Measurements from ENCODE around the gene EIF3J.
"Not testable (repeated sequence)": the region's sequence is repeated elsewhere in the genome, so short reads cannot be mapped to it uniquely, and the experiment has no call there.

The EIF3J gene, protein sequence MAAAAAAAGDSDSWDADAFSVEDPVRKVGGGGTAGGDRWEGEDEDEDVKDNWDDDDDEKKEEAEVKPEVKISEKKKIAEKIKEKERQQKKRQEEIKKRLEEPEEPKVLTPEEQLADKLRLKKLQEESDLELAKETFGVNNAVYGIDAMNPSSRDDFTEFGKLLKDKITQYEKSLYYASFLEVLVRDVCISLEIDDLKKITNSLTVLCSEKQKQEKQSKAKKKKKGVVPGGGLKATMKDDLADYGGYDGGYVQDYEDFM

DNA sequence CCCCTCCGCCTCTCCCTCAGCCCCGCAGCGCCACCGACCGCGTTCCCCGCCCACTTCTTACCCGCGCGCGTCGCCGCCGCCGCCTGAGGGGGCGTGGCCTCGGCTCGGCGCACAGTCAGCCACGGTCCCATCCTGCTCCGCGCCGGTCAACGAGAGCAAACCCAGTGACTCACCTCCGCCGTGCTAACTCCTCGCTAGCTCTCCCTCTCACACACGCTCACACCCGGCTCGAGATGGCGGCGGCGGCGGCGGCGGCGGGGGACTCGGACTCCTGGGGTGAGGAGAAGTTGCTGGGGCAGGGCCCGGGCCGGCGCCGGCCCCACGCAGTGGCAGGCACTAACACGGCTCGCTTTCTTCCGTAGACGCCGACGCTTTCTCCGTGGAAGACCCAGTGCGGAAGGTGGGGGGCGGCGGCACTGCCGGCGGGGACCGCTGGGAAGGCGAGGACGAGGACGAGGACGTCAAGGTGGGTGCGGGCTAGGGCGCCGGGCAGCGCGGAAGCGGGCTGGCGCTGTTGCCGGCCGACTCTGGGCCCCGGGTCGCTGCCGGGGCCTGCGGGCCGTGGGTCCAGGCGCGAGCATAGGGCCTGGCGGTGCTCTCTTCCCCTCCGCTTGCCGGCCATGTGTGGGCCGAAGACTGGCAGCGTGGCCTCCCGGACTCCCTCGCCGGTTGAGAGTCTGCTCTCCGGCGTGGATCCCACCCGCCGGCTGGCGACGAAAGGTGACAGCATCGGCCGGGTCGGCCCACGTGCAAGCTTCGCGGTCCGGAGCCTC, at the start of gene EIF3J:
Gene EIF3J, plus strand, starts transcription at position 186 of the 773 bp plus-strand sequence. Its CDS starts 48 bp downstream, at position 234.
- peak; percentile 97 for DNase-seq

DNA sequence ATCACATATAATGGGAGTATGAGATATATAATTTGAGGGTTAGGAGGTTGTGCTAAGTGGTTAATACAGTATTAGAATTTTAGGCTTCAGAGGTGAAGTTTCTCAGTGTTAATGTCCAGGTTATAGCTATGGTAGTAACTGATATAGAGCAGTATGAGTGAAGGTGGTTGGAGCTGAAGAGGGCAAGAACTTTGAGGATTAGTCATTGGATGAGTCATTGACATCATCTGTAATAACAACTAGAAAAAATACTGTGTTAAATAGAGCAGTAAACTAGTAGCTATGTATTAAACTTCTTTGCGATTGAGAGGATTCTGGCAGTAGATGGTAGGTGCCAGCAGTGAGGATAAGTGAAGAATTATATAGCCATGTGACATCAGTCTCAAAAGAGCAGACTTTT, 47.5 kb upstream of the EIF3J start:
- no peak for DNase-seq

DNA sequence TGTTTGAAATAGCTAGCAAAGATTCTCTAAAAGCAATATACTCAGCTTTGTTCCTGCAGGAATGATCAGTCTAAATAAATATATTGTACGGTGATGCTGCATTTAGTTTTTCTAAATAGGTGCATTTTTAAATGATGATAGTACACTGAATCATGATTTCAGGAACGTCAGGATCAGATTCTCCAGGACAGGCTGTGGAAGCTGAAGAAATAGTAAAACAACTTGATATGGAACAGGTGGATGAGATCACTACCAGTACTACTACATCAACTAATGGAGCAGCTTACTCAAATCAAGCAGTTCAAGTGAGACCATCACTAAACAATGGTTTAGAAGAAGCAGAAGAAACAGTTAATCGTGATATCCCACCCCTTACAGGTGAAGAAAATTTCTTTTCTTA, 46.3 kb upstream of the EIF3J start:
- DNase-seq = no peak

DNA sequence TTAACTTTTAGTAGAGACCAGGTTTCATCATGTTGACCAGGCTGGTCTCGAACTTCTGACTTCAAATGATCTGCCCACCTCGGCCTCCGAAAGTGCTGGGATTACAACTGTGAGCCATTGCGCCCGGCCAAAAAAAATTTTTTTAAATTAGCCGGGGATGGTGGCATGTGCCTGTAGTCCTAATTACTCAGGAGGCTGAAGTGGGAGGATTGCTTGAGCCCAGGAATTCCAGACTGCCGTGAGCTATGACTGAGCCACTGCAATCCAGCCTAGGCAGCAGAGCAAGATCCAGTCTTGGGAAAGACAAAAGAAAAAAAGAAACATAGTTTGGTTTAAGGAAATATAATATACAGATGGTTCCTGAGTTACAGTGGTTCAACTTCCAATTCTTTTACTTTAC, 44.9 kb upstream of the EIF3J start:
- no peak for DNase-seq

DNA sequence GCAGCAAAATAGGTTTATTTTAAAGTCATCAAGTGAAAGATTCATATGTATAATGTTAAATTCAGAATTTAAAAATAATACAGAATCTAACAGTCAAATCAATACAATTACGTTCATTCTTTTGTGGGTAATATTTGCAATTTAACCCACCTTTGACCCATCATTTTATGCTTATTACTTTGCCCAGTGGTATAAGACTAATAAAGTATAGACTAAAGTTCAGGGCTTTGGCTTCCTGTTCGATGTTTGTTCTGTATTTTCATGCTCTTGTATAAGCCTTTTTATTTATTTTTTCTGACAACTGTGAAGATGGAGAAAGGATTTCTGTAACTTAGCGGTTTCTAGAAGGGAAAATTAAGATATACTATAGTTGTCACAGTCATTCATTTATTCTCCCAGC, 44.3 kb upstream of the EIF3J start:
- no peak for DNase-seq

DNA sequence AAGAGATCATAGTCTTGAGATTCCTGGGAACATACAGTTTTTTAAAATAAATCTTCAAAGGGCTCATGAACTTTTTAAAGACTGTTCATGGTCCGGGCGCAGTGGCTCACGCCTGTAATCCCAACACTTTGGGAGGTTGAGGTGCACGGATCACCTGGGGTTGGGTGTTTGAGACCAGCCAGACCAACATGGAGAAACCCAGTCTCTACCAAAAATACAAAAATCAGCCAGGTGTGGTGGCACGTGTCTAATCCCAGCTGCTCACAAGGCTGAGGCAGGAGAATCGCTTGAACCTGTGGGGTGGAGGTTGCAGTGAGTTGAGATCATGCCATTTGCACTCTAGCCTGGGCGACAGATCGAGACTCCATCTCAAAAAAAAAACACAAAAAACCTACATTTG, 41.4 kb upstream of the EIF3J start:
- no peak for DNase-seq

DNA sequence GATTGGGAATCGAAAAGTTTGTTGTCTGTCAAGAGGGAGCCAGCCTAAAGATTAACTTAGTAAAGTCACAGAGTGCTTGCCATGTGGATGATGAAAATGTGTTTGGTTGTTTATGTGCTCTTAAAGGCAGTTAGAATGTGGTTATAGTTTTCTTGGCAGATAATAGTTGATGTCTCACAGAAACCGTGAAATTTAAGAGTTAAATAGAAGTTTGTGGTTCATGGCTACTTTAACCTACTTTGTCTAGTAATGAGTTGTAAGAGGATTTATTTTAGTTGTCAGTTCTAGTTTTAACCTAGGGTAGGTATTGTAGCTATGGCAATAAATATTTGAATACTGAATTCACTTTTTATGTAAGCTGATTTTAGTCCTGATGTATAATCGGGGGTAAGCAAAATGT, 36.4 kb upstream of the EIF3J start:
- DNase-seq = no peak

DNA sequence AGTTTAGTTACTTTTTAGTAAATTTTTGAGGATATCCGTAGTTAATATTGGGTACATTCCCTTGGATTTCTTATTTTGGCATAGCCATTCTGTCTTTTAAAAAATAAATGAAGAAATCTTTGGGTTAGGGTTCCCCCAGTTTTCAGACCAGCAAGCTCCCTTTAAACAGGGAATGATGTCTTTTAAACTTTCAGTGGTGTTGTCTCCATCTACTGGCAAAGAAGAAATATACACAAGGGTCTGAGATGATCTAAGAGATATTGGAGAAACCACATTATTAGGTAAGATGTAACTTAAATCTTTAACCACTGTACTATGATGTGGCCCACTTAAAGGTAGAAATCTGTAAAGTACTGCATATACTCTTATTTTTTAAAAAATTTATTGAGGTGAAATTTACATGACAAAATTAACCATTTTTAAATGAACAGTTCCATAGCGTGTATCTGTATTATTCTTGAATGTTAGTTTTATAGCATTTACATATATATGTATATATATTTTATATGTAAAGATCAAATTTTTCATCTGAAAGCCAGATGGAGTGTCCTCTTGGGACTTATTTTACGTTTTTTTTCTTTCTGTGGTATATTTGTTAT, 35.1 kb upstream of the EIF3J start:
- no peak for DNase-seq

DNA sequence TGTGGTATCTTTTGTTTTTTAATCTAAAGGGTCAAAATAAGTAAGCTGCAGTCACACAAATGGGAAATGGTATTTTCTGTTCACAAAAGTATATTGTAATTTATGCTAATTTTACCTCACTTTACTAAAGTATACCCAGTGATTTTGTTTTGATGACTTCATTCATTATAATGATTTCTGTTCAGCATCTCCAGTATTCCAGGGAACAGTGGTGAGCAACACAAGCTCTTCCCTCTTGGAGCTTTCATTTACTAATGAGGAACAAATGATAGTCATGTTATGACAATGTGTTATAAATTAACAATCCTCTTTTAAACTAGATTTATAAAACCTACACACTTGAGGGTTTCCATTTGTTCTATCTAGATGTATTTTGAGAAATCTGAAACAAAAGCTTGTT, 20.5 kb upstream of the EIF3J start:
- DNase-seq = no peak

DNA sequence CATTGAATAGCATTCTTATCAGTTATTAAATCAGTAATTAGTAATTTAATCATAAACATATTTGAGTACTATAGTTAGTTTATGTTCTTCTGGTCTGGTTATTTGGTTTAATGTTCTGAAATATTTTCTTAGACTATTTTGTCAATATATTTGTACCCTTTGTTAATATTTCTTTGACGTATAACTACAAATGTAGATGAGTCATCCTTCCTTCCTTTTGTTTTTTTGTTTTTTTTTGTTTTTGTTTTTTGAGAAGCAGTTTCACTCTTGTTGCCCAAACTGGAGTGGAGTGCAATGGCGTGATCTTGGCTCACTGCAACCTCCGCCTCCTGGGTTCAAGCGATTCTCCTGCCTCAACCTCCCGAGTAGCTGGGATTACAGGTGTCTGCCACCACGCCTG, 17.4 kb upstream of the EIF3J start:
- DNase-seq = no peak

DNA sequence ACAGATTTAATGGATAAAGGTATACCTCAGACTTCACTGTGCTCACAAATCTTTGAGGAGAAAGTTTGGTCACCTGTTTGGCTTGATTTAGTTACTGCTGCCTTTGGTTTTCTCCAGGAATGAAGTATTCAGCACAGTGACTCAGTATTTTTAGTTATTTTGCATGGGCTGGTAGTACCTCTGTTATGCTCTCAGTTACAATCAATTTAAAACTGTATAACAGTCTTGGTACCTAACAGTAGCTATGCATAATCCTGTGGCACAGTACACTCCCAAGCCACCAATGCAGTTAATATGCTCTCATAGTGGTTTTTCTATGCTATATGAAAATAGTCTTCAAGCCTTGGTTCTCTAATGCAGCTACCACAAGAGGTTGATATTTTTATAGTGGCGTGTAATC, 11.9 kb upstream of the EIF3J start:
- DNase-seq = no peak

DNA sequence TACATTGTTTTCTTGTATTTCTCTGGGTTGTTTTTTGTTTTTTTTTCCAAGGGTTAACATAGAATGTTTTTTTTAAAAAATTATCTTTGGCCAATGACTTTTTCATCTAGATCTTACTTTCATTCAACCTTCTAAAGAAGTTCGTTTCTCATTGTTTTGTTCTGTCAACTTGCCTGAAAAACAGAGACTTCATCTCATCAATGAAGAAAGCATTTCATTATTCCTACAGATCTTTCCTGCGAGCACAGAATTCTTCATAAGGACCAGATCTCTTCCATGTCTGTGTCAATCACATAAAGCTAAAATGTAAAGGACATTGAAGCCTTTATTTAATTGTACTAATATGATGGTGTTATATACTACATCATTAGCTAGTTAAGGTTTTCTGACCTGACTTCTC, 9.7 kb upstream of the EIF3J start:
- DNase-seq = no peak

DNA sequence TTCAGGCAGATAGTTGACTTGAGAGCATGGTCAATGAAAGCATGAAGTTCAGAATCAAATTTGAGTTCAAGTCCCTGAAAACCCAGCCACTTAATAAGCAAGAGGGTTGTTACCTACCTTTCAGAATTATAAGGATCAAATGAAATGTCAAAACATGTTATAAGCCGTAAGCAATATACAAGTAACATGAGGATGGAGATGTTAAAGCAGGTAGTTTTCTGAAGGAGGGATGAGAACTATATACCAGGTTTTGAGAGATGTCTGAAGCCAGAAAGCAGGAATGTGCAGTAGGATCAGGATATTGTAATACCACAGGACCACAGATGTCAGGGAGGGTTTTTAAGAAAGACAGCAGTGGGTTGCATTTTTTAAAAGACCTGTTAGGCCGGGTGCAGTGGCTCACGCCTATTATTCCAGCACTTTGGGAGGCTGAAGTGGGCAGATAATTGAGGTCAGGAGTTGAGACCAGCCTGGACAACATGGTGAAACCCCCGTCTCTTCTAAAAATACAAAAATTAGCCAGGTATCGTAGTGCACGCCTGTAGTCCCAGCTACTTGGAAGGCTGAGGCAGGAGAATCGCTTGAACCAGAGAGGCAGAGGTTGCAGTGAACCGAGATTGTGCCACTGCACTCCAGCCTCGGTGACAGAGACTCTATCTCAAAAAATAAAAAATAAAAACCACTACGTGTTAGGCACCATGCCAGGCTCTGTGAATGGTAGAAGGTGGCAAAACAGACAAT, 6.9 kb upstream of the EIF3J start:
- no peak for DNase-seq

DNA sequence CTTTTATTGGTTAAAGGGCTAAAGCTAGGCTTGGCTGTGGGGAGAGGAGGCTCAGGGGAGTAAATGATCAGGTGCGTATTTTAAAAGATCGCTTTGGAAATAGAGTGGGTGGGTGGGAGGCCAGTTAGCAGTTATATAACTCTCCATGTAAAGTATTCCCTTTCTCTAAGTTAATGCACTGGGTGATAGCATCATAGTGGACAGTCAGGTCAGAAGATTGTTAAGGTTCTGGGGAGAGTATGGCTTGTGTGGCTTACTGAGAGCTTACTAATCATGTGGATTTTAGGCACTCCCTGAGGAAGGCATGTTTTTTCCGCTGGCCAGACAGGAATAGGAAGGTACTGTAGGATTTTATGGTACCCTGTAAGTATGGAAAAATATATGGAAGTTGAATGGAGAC, 6.3 kb upstream of the EIF3J start:
- no peak for DNase-seq

DNA sequence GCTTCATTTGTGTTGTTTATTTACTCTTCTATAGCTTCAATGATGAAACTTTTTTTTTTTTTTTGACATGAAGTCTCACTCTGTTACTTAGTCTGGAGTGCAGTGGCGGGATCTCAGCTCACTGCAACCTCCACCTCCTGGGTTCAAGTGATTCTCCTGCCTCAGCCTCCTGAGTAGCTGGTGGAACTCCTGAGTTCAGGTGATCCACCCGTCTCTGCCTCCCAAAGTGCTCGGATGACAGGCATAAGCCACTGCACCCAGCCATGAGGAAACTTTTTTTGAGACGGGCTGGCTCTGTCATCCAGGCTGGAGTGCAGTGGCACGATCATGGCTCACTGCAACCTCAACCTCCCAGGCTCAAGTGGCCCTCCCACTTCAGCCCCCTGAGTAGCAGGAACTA, 4.7 kb upstream of the EIF3J start:
- not testable (repeated sequence) for DNase-seq

DNA sequence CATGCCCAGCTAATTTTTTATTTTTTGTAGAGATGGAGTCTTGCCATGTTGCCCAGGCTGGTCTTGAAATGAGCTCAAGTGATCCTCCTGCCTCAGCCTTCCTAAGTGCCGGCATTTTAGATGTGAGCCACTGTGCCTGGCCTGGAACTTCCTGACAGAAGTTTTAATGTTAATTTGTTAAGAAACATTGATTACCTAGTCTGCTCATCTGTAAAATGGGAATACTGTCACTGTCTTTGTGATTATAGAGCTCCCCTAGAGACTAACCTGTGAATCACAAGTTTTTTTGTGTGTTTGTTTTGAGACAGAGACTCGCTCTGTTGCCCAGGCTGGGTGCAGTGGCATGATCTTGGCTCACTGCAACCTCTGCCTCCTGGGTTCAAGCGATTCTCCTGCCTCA, 4.3 kb upstream of the EIF3J start:
- no peak for DNase-seq

DNA sequence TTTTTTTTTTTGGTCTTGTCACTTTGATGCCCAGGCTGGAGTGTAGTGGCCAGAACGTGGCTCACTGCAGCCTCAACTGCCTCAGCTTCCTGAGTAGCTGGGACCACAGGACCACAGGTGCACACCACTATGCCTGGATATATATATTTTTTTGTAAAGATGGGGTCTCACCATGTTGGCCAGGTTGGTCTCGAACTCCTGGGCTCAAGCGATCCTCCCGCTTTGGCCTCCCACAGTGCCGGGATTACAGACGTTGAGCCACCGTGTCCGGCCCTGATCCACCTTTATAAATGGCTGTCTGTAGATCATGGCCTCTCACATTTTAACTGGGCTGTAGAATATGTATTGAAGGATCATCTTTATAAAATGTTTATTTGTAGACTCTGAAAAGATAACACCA, 1.9 kb upstream of the EIF3J start:
- DNase-seq = no peak

DNA sequence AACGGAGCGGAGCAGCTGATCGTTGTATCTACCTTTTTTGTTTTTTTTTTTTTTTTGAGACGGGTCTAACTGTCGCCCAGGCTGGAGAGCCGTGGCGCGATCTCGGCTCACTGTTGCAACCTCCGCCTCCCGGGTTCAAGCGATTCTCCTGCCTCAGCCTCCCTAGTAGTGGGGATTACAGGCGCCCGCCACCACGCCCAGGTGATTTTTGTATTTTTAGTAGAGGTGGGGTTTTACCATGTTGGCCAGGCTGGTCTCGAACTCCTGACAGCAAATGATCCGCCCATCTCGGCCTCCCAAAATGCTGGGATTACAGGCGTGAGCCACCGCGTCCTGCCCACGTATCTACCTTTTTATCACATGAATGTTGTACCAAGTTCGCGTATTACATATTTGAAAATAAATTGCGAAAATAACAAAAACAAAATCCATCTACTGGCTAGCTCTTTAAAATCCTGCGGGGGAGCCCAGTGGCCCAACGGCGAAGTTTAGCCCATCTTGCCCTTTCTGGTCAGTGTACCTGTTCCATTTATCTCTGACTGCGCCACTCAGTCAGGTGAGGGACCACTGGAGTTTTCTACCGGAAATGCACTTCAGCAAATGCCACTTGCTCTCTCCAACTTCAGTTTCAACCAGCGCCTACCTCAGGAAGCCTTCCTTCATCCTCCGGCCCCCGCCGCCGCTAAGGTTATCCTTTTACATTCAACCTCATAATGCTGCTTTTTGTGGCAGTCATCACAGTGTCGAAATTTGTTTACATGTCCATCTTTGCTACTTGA, 1.2 kb upstream of the EIF3J start:
- peak; percentile 65 for DNase-seq

DNA sequence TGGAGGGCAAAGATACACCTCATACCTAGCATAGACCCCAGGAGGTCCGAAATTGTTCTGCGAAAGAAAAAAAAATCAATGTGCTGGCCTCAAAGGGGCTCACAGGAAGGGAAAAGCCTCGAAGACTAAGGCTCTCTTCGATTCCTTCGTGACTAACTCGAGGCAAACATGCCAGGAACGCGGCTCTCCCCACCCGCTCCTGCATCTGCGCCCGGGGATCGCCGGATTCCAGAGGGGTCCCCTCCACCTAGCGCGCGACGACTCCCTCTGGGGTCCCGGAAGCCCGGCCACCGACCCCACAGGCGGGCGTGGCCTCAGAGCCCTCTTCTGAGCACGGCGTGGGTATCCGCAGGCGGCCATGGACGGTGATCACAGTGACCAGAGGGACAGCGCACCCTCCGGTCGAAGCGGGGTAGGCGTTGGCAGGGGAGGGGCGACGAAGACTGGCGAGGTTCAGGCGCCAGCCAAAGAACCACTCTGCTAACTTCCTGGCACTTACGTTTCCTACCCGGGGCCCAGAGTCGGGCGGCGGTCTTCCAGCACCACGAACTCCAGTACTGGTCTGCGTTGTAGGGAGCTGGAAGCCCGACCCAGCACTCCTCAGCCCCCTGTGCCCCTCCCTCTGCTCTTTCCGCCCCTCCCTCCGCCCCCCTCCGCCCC, 515 bp upstream of the EIF3J start:
- no peak for DNase-seq

DNA sequence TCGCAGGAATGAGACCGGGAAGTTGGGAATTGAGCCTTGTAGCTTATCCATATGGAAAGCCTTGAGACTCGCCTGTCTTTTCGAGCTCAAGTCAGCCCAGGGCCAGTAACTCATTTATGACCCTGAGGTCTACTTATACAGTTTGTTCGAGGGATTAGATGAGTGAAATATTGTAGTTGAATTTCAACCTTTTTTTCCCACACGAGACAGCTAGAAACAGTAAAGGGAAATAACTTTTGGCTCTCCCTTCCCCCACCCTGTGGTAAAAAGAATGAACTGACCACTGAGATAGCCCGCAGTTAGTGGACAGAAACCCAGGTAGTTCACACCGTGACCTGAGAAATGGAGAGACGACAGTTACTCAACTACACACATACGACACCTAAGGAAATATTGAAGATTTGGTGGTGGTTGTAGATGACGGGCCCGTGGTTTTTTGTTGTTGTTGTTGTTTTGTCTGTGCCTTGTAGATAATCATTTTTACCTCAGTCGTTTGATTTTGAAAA, 841 bp downstream of the EIF3J start:
- DNase-seq = no peak

DNA sequence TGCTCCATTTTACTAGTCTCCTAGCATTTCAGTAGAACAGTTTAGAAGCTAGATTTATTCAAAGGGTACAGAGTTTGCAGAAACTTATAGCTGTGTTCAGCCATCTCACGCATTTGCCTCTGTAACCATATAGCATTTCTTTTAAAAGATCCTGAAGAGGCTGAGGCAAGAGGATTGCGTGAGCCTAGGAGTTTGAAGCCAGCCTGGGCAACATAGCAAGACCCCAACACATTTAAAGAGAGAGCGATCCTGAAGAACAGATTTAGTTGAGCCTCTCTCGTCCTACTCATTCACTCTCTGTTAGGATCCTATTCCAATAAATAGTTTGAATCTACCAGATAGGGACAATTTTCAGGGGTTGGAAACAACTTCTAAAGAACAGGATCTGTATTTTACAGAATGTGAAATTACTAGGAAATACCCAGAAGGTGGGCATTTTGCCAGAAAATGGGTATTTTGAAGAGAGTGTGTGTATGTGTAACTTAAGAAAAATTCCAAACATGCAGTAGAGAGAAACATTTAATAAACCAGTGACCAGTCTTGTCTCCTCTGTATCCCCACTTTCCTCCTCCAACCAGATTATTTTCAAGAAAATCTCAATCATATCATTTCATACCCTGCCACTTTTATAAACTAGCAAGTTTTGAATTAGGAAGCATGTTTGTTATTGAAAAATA, 4.5 kb downstream of the EIF3J start:
- no peak for DNase-seq

Data from right forelimb (tissue), 1 donor.